NCI-H2171 treated with DMSO at 0.1 percent for 48 hours (cell line): ENCODE results near the gene GLIS1.

Experiments
- DNase-seq: peaks from one replicate; lab custom pipeline; 2025; lab: John Stamatoyannopoulos, UW

Gene GLIS1

DNA sequence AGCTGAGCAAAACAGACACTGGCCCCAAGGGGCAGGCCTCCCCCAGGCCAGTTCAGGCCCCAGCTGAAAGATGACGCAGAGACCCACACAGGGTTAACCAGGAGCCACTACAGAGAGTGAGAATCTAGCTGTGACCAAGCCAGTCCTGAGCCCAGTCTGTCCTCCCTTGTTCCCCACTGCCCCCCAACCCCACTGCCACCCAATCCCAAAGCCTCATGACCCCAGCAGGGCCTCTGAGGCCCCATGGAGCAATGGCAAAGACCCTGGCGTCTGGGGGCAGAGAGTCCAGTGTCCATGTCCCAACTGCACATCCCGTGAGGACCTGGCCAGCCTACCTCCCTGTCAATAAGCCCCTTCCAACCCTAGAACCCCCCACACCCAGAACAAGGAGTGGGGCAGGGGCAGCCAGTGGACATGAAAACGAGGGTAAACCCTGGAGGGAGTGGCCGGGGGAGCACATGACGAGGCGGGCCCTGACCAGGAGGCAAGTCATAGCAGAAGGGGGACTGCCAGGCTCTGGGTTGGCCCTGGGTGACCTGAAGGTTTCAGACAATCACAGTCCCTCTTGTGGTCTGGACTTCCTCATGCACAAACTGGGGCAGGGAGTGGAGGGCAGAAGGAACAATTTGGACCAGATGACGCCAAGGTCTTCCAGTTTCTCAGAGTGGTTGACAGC is 100.5 kb downstream of the GLIS1 start:
- DNase-seq: no peak

DNA sequence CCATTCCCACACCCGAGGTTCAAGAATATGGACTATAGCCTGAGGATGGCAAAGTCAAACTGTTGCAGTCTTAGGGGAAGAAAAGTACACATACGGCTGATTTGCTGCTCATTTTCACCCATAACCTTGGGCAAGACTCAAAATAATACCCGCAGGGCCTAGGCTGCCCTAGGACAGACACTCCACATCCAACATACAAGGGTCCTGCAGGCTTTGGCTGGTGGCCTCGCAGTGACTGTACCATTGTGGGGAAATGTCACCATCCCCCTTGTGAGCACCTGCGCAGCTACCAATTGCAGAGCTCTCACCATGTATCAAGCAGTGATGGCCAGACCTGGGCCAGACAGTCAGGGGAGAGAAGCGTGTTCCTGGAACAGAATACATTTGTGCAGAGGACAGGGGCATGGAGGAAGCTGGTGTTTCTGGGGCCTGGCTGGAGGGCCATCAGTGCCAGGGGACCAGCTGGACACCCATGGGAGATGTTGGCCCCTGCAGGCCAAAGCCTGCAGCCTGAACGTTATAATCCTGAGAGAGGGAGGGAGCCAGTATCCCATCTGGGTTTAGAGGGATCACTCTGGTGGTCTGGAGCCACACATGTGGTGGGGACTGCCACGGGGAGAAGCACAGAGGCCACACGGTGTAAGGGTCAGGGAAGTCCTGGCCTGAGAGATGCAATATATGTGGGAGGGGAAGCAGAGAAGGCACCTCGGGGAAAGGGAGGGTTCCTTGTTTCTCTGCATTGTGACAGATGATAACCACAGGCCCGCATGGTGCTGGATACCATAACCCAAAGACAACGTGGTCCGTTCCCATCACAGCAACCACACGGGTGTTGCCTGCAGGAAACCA is 101.2 kb downstream of the GLIS1 start:
- DNase-seq: no peak

DNA sequence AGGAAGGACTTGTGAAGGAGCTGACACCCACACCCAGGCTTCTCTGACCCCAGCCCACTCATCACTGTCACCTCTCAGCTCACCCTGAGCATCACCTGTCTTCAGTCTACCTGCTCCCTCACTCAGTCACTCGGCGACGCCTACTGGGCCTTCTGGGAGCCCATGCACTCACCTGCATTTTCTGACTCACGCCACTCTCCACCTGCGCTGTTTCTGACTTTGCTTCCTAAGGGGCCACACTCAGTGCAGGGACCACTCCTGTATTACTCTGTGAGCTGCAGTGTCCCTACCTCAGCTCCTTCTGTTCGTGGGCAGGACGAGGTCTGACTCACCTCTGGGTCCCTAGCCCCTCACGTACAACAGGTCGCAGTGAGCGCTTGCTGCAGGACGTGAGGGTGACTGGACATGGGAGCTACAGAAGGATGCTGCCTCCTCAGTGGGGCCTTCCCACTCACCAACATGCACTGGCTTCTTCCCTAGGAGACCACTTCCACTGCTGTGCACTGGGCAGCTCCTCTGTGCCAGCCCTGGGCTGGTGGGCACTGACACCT is 102.3 kb downstream of the GLIS1 start:
- no peak for DNase-seq

- DNase-seq: no peak
Observed at GRCh38 chr1:53634571-53634979, 104.4 kb downstream of the GLIS1 start.

- DNase-seq: no peak
Observed at GRCh38 chr1:53633073-53633704, 105.8 kb downstream of the GLIS1 start.

DNA sequence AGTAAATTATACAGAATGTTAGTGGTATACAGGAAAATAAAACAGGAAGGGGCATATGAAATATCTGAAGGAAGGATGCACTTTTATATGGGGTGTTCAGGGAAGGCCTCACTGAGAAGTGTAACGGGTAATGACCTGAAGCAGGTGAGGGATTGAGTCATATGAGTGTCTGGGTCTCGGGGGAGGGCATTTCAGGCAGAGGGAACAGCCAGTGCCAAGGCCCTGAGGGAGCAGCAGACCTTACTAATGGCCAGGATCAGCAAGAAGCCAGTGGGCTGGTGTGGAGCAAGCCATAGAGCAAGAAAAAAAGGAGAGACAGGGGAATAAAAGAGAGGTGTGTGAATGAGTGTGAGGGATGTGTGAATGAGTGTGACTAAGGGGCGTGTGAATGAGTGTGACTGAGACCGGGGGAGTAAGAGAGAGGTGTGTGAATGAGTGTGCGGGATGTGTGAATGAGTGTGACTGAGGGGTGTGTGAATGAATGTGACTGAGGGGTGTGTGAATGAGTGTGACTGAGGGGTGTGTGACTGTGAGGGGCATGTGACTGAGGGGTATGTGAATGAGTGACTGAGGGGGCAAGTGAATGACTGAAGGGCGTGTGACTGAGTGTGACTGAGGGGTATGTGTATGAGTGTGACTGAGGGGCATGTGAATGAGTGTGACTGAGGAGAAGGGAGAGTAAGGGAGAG is 107.2 kb downstream of the GLIS1 start:
- DNase-seq: peak; percentile 59

GRCh38 chr1:53629101-53629691 is 109.8 kb downstream of the GLIS1 start:
- DNase-seq: peak; percentile 91

GRCh38 chr1:53628286-53628955 is 110.5 kb downstream of the GLIS1 start:
- no peak for DNase-seq

DNA sequence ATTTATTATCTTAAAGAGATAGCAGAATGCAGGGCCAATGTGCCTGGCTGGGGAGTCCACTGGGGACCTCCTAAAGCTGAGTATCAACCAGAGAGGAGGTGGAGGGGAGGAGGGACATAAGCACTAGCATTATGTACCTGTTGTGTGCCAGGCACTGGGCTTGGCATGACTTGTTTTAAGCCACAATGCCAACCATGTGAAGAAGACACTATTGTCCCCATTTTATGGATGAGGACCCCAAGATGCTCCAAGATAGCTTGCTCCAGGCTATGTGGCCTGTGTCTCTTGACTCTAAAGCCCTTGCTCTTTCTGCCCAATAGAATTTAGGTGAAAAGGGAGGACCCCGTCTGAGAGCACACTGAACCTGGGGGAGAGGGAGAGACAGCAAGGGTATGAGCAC is 111.3 kb downstream of the GLIS1 start:
- DNase-seq: no peak

DNA sequence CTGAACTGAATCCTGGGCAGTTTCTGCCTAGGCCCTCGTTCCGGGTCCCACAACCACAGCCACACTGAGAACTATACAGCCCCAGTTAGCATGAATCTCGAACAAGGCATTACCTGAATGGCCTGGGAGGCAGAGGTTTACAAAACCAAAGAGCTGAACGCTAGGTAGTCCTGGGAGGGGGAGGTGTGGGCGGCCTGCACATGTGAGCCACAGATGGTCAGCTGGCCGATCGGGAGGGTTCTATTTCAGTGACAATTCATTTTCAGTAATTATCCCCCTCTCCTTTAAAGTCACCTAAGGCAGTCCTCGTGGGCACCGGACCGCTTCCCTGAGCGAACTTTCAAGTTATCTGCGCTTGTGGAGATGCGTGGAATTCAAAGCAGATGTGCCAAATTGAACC is 111.9 kb downstream of the GLIS1 start:
- DNase-seq: no peak

- no peak for DNase-seq
Observed at GRCh38 chr1:53626616-53627015, 112.3 kb downstream of the GLIS1 start.

DNA sequence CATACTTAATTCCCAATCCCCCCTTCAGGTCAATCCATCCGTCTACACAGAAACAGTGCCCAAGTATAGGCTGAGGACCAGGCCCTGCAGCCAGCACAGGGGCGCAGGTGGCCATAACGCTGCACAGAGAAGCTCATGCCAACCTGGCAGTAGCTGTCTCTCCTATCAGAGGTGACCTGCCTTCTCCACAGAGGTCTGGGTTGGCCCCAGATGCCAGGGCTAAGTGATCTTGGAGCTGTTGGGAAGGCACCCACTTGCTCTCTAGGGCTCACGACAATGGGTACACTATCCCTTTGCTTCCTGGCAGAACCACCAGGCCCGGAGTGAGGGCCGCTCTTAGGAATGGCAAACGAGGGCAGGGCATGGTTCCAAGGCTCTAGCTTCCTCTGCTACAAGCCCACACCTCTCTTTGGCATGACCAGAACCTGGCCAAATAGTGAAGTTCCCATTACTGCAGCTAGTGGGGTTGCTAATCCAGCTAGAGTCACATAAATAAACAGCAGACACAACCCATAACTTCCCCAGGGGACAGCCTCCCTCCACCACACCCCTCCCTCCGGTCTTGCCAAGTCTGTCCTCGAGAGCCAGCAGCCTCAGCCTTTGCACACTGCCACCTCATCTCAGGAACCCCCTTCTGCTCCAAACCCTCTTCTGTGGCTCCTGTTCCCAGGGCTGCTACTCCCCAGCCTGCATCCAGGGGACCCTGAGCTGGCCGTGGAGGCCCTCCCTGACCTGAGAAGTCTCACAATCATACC is 113.0 kb downstream of the GLIS1 start:
- DNase-seq: no peak

DNA sequence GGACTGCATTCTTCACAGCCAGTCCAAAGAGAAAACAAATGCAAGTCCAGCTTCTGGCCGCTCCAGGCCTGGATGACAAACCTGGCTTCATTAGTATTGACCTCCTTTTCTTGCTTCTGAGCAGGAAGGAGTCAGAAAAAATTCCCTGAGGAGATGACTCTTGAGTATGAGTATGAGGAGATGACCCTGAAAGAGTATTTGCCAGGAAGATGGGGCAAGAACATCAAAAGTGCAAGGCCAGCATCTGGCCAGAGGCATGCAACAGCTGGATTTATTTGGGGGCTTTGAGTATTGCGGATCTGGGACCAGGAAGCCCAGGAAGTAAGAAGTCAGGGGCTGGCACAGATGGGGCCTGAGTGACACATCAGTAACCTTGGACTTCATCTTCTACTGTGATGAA is 113.9 kb downstream of the GLIS1 start:
- DNase-seq: no peak

- DNase-seq: no peak
Observed at GRCh38 chr1:53622531-53622930, 116.4 kb downstream of the GLIS1 start.

DNA sequence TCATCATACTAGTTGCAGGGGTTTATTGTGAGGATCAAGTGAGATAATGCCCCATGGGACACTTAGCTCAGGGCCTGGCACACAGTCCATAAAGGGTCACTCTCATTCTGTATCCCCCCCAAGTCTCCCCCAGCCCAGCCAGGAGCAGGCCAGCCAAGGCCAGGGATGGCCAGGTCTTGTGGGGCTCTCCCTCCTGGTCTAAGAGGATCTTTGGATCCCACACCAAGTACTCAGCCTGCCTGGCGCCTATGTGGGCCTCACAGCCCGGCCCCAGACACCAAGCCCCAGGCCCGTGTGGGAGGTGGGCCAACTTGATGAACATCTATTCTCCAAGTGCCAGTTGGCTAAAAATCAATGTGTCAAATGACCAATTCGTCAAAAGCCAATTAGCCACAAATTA is 117.8 kb downstream of the GLIS1 start:
- DNase-seq: no peak

DNA sequence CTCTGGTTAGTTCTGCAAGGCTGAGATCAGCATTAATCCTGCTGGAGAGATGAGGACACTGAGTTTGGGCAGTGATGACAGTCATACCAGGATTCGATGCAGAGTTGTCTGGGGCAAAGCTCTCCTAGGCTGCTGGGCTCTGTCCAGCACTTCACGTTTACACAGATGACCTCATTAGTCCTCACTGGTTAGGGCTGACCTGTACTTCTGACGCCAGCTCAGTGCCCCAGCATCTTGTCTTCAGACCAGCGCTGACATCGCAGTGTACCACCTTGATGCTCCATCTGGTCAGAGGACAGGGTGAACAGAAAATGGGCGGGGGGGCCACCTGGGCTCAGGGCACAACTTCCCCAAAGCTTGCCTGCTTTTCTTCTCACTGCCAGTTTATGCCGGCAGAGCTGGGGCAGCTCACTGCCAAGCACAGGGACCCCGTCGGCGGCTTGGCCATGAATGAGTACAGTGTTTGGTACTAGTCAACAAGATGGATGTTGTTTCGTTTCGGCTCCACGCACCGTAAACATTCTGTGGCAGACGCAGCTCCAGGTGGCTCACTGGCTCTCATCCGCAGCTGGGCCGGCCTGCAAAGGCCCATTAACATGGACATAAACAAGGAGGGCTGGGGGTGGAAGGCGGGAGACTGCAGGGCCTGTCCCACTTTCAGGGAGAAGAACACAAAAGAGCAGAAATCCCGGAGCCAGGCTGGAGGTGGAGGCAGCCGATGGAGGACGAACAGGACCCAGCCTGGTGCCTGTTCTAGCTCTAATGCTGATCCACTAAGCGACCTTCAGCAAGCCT is 118.7 kb downstream of the GLIS1 start:
- no peak for DNase-seq

DNA sequence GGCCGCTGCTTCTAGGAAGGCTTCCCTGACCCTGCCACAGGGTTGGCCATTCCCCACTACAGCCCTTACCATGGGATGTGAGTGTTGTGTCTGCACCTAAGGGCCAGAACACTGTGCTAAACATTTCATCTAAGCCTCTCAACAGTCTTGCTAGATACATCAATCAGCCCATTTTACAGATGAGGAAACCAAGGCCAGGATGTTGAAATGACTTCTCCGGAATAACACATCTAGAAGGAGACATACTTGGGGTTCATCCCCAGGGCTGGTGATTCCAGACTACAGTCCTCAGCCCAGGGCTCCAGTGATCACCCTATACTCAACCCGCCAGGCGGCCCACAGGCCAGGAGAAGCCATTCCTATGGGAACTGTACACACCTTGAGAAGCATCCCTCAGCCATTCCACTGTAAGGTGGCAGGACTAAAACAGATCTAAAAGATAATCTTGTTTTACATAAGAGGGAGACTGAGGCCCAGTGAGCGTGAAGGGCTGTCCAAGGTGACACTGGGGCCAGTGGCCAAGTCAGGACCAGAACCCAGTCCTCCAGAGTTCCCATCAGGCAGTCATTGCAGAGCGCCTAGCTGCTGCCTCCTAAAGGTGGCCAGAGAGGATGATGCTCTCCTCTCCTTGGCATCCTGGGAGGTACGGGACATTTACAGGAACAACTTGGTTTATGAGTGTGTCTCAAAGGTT is 119.5 kb downstream of the GLIS1 start:
- DNase-seq: no peak

DNA sequence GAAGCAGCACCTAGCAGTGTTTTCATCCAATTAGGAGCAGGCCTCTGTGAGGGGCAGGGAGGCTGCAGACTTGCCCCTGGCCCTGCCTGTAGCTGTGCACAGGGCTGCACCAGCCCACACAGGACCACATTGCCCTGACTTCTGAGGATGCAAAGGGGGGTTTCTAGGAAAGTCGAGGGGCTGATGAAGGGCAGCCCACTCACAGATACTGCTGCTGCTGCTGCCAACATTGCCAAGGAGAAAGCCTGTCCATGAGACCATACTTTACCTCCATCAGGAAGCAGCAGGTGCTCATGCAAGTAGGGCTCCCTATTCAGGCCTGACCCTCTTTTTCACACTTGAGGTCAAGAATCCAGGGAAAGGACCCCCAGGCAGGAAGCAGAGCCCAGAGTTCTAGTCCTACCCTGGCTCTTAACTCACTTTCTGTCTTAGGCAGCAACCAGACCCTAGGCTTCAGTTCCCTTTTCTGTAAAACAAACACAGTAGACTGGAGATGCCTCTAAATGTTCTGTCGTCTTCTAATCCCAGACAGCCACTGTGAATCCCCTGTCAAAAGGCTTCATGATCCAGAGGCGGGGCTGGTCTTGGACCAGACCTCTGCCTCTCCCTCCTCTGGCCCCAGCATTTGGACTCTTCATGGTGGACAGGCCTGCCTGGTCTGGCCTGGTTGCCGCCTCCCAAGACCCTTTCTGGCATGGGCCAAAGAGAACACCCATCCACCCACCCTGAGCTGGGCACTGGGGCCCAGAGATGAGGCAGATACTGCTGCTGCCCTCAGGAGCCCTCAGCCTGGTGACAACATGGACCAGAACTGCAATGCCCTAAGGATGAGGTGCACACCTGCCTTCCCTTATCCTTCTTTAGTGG is 120.2 kb downstream of the GLIS1 start:
- no peak for DNase-seq
